D341Med (cell line): ENCODE measurements around the gene FOXK1.

Experiments
- DNase-seq: peaks from one replicate; pipeline ENCODE4 v3.0.0; 2012; ENCODE audit warnings: low spot score

FOXK1 gene

GRCh38 chr7:4699841-4700240 is 17.7 kb downstream of the FOXK1 start:
- DNase-seq = no peak

- DNase-seq = no peak
These were observed 18.6 kb downstream of the FOXK1 start for GRCh38 chr7:4700577-4701235.

GRCh38 chr7:4702961-4703512 is 20.9 kb downstream of the FOXK1 start:
- DNase-seq = no peak

GRCh38 chr7:4703532-4703931 is 21.4 kb downstream of the FOXK1 start:
- no peak for DNase-seq

GRCh38 chr7:4706384-4707216 is 24.5 kb downstream of the FOXK1 start:
- DNase-seq = peak; percentile 22

- DNase-seq = peak; percentile 43
These were observed 25.2 kb downstream of the FOXK1 start for GRCh38 chr7:4707217-4707741.

- peak; percentile 12 for DNase-seq
These were observed 25.9 kb downstream of the FOXK1 start for GRCh38 chr7:4707980-4708411.

- no peak for DNase-seq
These were observed 27.1 kb downstream of the FOXK1 start for GRCh38 chr7:4709187-4709586.

- no peak for DNase-seq
These were observed 29.0 kb downstream of the FOXK1 start for GRCh38 chr7:4711093-4711492.

GRCh38 chr7:4711634-4712033 is 29.5 kb downstream of the FOXK1 start:
- DNase-seq = no peak

GRCh38 chr7:4712281-4713182 is 30.4 kb downstream of the FOXK1 start:
- no peak for DNase-seq

- DNase-seq = no peak
These were observed 31.2 kb downstream of the FOXK1 start for GRCh38 chr7:4713183-4713784.

GRCh38 chr7:4714161-4714700 is 32.1 kb downstream of the FOXK1 start:
- DNase-seq = no peak

GRCh38 chr7:4714767-4715409 is 32.8 kb downstream of the FOXK1 start:
- DNase-seq = no peak

GRCh38 chr7:4715410-4715776 is 33.3 kb downstream of the FOXK1 start:
- no peak for DNase-seq

- DNase-seq = no peak
These were observed 35.1 kb downstream of the FOXK1 start for GRCh38 chr7:4716946-4717795.

GRCh38 chr7:4718075-4718474 is 36.0 kb downstream of the FOXK1 start:
- DNase-seq = no peak

GRCh38 chr7:4720225-4720624 is 38.1 kb downstream of the FOXK1 start:
- no peak for DNase-seq

GRCh38 chr7:4722308-4722707 is 40.2 kb downstream of the FOXK1 start:
- peak; percentile 6 for DNase-seq
